DMS53 (cell line): Measurements from ENCODE around the gene ACVR1C.

Experiments used
- DNase-seq: peaks from one replicate; lab custom pipeline; 2025; lab: John Stamatoyannopoulos, UW

The ACVR1C gene

DNA sequence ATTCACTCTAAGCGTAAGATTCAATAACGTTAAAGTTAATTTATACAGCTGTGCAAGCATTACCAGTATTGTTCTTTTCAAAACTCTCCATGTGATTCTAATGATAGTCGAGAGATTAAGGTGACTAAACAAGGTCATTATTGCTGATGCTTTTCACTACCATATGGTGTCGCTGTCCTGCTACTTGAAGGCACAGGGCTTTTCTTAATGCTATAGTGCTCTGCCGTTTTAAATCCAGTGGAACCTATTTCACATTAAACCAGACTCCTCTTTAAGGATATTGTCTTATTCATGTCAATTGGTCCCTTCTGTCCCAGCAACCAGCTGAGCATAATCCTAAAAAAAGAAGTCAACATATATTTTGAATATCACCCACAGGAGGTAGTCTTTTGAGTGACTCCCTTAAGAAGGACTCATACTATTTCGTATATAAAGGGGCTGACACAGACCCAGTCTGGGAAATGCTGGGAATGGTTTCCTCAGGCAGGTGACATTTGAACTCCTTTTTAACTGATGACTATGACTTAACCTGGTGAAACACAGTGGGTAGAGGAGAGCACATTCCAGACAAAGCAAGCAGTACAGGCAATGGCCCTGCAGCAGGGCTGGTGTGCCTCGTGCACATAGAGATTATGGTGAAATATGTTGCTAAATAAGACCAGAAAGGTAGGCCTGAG, 130.9 kb downstream of the ACVR1C start:
- DNase-seq, result peak; percentile 84

DNA sequence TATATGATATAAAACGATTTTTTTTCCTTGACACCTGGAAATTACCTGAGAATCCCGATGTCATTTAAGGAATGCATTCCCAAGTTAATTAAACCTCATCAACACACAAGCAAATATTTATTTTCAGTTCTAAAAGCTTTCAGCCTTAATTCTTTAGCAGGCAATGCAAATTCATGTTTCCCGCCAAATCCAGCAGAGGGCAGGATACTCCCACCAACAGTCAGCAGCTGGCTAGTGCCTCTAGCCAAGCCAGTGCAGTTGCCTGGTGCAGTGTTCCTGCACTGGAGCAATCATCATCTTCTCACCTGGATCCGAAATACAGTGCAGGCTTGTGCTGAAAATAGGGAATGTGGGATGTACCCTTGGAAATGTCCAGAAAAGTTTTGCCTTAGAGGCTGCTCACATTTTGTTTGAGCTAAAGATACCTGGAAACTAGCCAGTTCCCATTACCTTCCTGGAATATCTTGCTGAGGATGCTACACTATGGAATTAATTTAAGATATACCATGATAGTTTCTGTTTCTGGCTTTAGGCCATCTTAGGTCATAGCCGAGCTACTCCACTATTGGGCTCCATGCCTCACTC, 136.4 kb downstream of the ACVR1C start:
- DNase-seq, result peak; percentile 83

DNA sequence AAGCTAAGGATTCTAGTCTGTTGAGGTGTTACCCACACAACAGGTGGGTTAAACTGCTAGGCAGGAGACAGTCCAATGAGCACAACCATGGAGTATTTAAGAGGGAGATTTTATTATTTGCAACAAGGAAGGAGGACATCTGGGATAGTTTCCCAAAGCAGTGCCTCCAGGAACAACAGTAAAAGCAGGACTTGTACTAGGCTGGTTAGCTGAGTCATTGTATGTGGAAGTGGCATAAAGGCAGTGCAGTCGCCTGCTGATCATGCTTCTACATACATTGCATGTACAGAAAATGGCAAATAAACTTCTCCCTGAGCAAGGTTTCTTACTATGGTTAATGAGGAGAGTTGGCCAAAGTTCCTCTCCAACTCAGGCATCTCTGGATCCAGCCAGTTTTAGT, 138.7 kb downstream of the ACVR1C start:
- DNase-seq, result no peak

DNA sequence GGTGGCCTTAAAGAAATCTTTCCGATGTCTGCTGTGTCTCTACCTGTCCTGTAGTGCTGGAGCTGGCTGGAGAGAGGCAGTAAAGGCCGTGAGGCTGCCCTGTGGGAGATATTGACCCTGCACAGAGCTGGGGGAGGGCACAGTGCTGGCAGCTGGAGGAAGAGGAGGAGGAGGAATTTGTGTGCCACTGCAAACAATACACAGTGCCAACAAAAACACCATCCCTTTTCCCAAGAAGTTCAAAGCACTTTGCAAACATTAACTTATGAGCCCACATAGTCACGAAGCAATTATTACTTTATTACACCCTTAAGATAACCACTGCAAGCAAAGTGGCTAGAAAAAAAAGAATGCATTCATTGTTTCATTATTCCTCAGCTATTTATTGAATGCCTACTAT, 139.8 kb downstream of the ACVR1C start:
- DNase-seq, result peak; percentile 28

DNA sequence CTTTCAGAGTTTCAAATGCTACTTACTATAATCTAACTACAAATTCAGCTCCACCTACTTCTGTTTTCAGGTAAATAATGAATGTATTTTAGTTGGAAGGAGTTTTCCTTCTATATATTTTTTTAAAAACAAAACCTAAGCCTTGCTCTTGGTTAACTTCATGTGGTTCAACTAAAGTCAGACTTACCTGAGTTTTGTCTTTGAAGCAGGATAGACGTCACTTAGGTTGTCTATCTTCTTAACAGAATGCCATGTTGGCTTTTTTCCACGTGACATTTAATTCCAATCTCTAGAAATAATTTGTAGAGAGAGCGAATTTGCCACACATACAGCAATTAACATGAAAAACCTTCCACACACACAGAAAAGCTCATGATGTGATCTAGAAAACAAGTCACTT, 140.9 kb downstream of the ACVR1C start:
- DNase-seq, result no peak

DNA sequence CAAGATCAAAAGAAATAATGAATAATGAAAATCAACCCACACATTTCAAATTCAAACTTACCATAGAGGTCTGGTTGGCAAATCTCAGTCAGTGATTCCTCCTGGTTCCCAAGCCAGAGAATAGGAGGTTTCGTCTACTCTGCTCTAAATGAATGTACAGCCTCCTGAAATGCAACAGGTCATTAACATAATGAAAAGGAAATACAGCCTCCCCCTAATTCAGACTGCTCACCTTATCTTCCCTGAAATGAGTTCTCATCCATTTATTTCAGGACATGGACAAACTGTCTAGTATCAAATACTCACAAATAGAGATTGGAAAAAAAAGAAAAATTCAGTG, 141.4 kb downstream of the ACVR1C start:
- DNase-seq, result no peak

DNA sequence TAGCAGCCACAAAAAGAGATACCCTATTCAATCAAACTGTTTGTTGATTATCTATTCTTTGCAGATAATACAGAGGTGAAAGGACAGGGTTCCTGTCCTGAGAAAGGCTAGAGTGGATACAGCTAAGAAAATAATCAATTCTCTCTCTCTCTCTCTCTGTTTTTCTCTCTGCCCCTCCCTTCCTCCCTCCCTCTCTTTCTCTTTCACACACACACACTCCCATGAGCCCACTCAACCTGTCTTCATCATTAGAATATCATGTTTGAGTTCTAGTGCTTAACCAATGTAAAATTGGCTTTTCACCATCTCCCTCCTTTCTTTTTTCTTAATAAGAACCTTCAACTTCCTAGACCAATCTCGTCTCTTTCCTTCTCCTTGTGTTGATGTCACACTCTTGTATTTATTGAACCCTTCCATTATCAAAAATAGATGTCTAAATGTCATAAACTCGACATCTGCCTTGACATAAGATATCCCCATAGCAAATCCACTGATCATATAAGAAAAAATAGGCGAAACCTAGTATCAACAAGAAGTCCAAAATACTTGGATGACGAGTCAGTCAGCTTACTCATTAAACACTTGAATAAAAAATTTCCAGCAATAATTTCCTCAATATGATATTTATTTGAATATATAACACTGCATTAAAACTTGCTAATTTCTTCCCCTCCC, 141.9 kb downstream of the ACVR1C start:
- DNase-seq, result no peak

DNA sequence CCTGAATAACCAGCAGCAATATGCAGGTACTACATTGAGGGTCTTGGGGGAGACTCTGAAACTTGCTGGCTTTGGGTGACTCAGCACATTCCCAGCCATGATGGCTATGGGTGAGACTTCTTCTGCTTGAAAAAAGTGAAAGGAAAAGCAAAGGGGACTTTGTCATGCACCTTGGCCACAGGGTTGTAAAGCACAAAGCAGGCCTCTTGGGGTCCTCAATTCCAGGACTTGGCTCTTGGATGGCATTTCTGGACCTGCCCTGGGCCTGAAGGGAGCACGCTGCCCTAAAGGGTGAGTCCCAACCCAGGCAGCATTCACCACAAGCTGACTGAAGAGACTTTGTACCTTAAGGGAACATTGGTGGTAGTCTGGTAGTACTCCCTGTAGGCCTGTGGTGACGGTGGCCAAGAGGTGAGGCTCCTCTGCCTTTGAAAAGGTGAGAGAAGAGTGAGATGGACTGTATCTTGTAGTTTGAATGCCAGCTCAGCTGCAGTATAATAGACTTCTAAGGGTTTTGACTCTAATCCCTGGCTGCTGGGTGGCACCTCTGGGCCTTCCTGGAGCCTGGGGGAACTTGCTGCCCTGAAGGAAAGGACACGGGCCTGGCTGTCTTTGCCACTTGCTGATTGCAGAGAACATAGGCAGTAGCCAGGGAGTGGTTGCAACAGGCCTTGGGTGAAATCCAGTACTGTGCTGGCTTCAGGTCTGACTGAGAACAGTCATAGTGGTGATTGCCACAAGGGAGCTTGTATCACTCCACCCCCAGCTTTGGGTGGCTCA, 148.3 kb downstream of the ACVR1C start:
- no peak for DNase-seq

DNA sequence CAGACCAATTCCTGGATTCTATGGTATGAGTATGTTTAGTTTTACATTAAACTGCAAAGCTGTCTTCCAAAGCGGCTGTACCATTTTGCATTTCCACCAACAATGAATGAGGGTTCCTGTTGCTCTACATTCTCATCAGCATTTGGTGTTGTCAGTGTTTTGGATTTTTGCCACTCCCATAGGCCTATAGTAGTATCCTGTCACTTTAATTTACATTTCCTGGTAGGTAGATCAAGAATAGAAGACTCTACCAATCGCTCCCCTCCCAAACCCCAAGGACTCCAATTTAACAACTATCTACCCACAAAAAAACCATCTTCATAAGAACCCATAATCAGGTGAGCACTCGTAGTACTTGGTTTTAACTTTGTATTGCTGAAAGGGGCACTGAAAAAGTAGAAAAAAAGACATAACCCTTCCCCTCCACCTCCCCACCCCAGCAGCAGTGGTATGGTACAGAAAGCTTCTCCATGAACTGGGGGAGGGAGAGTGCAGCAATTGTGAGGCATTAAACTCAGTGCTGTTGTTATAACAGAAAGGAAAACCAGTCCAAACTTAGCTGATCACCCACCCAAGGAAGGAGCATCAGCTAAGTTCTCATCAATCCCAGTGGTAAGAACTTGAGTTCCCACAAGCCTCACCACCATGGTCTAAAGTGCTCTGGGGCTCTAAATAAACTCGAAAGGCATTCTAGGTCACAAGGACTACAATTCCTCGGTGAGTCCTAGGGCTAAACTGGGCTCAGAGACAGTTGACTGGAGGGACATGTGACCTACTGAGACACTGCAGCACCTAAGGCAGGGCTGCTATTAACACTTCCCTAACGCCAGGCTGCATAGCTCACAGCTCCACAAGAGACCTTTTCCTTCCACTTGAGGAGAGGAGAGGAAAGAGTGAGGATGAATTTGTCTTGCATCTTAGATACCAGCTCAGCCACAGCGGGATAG, 149.3 kb downstream of the ACVR1C start:
- no peak for DNase-seq

DNA sequence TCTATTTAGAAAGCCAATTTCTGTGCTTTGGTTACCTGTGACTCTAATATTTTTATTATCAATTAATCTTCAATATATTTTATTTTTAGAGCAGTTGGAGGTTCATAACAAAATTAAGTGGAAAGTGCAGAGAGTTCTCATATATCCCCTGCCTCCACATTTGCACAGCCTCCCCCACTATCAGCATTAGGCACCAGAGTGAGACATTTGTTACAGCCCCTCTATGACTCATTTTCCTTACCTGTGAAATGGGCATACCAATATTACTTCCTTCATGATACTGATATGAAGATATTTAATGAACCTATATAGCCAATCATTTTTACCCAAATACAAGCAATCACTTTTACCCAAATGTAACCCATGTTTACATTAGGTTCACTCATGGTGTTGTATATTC, 150.7 kb downstream of the ACVR1C start:
- no peak for DNase-seq

DNA sequence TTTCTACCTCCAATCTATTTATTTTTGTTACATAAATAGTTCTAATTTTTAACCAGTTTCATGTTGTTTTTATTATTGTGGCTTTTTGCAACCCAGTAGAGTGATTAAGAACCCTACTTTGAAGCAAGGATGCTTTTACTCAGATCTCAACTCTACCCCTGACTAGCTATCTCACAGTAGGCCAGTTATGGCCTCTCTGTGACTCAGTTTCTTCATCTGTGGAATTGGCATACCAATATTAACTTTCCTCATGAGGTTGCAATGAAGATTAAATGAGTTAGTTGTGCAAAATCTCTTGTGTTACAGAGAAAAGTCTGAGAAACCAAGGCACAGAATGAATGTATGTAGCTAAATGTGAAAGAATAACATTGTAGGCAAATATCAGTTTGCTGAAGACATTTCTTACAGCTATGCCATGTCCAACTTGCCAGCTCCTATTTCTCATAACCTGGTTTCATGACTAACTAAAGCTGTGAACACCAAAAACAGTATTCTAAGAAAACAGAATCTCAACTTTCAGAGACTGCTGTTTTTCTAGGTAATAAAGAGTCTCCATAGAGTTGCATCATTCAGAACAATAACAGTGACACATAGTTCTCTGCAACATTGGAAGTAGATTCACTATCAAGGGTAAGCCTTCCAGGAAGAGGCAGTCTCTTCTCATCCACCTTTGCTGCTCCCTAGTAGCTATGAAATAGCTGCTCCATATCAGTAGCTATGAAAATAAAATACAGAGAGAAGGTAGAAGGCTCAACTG, 151.5 kb downstream of the ACVR1C start:
- no peak for DNase-seq
